CD4-positive, alpha-beta T cell (primary cell): ENCODE measurements around the gene SERP1. TPM values are rescaled to one million over a fixed set of nuclear protein-coding genes. Genes with fewer than 3 reads are reported as not detected.

Experiments used
- ATAC-seq: fragments of 200-7000 bp; cut with Tn5 transposase; one replicate; pipeline ENCODE4 v1.10.0; 2022; ENCODE audit warnings: mild to moderate bottlenecking; ENCODE audit not compliant: poor library complexity
- CTCF ChIA-PET: fragments of 350-600 bp; sonication (Branson Sonifier 250); formaldehyde crosslinking; loops from one replicate; lab custom pipeline; 2021; ENCODE audit warnings: antibody characterized with exemption, inconsistent platforms; lab: Charles Lee
- POLR2A ChIA-PET: fragments of 350-600 bp; sonication (Branson Sonifier 250); formaldehyde crosslinking; loops from one replicate; lab custom pipeline; 2021; ENCODE audit warnings: antibody characterized with exemption, inconsistent platforms; lab: Charles Lee
- DNase-seq, 14 experiments: peaks; one replicate each; pipeline ENCODE4 v3.0.0-alpha.2; 2013 to 2020; ENCODE audit warnings: mixed read lengths in 2 of 14
- H3K27ac ChIP-seq, 2 donors: one replicate each; pipeline versions ENCODE4 v1.5.1 to v1.7.0; 2013; ENCODE audit warnings: low read length in 2 of 2, low read depth in 1 of 2, mild to moderate bottlenecking in 1 of 2
- H3K27me3 ChIP-seq, 2 experiments: 1 replicate in 1 of 2; 2 replicates in 1 of 2; pipeline versions ENCODE4 v1.6.1 to v1.7.0; 2013; ENCODE audit warnings: low read length in 2 of 2, control low read depth in 1 of 2, mild to moderate bottlenecking in 1 of 2, moderate library complexity in 1 of 2; ENCODE audit not compliant: insufficient read depth in 2 of 2, control insufficient read depth in 1 of 2
- H3K36me3 ChIP-seq: one replicate; pipeline ENCODE4 v1.6.1; 2013; ENCODE audit warnings: low read length, control low read depth; ENCODE audit not compliant: insufficient read depth
- H3K4me1 ChIP-seq: one replicate; pipeline ENCODE4 v1.6.1; 2013; ENCODE audit warnings: low read length, control low read depth; ENCODE audit not compliant: insufficient read depth
- H3K4me3 ChIP-seq: one replicate; pipeline ENCODE4 v1.5.1; 2013; ENCODE audit warnings: mild to moderate bottlenecking, low read length, moderate library complexity
- H3K9me3 ChIP-seq, 2 experiments: 1 replicate in 1 of 2; 2 replicates in 1 of 2; pipeline versions ENCODE4 v1.6.1 to v1.7.0; 2013; ENCODE audit warnings: low read length in 2 of 2, mild to moderate bottlenecking in 2 of 2, control low read depth in 1 of 2, moderate library complexity in 1 of 2; ENCODE audit not compliant: control insufficient read depth in 1 of 2, insufficient read depth in 1 of 2
- H3K27ac Mint-ChIP-seq: one replicate; pipeline ENCODE4 v1.8.0; 2020; ENCODE audit warnings: mixed read lengths
- H3K27me3 Mint-ChIP-seq: one replicate; pipeline ENCODE4 v1.8.0; 2021; ENCODE audit warnings: mixed read lengths
- H3K36me3 Mint-ChIP-seq: one replicate; pipeline ENCODE4 v1.8.0; 2021; ENCODE audit warnings: low read depth, mixed read lengths
- H3K4me1 Mint-ChIP-seq: one replicate; pipeline ENCODE4 v1.8.0; 2021; ENCODE audit warnings: low read depth, mixed read lengths
- H3K4me3 Mint-ChIP-seq: one replicate; pipeline ENCODE4 v1.8.0; 2020; ENCODE audit warnings: mild to moderate bottlenecking, mixed read lengths
- H3K9me3 Mint-ChIP-seq: one replicate; pipeline ENCODE4 v1.8.0; 2020; ENCODE audit warnings: mixed read lengths
- CTCF ChIP-seq: fragments of 200-600 bp; IDR thresholded peaks from one replicate; pipeline ENCODE4 v1.8.0; 2022; ENCODE audit warnings: antibody characterized with exemption, mild to moderate bottlenecking
- intact Hi-C, 2 experiments: fragments of 100-400 bp; cut with DNase I in 1 of 2; cut with micrococcal nuclease in 1 of 2; formaldehyde crosslinking; loops; one replicate each; pipeline versions ENCODE4 v1.15.1 to v1.9.0; 2023 to 2025; cut with DNase I, micrococcal nuclease
- total RNA-seq, 174 experiments: library from RNA in 2 of 174; stranded (reverse) in 2 of 174; gene quantifications; one replicate each; pipeline ENCODE4 v1.2.3 and lab custom pipeline; 2021 to 2026

Gene SERP1
- total RNA-seq, 2 experiments from 2014 or later: 141 to 147 TPM

- no peak overlapping the region for H3K27ac Mint-ChIP-seq
- DNase-seq (no peak), ATAC-seq (no peak)
- Histone ChIP-seq H3K27ac (no peak overlapping the region), H3K36me3 (peaks cover 74% of the 10 kb centered on the region), H3K9me3 (no peaks in the 10 kb centered on the region), H3K4me3 (no peak overlapping the region), H3K27me3 (no peaks in the 10 kb centered on the region), H3K4me1 (no peaks in the 10 kb centered on the region)
- CTCF ChIA-PET: no interaction called here
- no peaks in the 10 kb centered on the region for H3K27me3 Mint-ChIP-seq
- intact Hi-C loops: loop anchor here in 1 of 2 experiments (2.0 kb wide), 1 partner anchor 16 kb away; no protein-coding TSS in a partner anchor
- no peak overlapping the region for H3K4me3 Mint-ChIP-seq
- POLR2A ChIA-PET: interaction anchor here (1.1 kb wide), 1 partner anchor 22 kb away, joined by 3 read pairs; the partner anchor contains the start of gene SELENOT
- H3K36me3 Mint-ChIP-seq: peaks cover 80% of the 10 kb centered on the region
- TF ChIP-seq CTCF: no peak
- no peaks in the 10 kb centered on the region for H3K9me3 Mint-ChIP-seq
- H3K4me1 Mint-ChIP-seq: peaks cover 15% of the 10 kb centered on the region
These were observed 34.9 kb upstream of the SERP1 start for GRCh38 chr3:150581174-150581573.

- intact Hi-C loops: loop anchor here in 1 of 2 experiments (5.0 kb wide), 1 partner anchor 51 kb away; no protein-coding TSS in a partner anchor
- H3K9me3 Mint-ChIP-seq: no peaks in the 10 kb centered on the region
- Histone ChIP-seq H3K27ac (no peak overlapping the region), H3K4me3 (no peak overlapping the region), H3K4me1 (peaks cover 5% of the 10 kb centered on the region), H3K27me3 (no peaks in the 10 kb centered on the region), H3K36me3 (peaks cover 60% of the 10 kb centered on the region), H3K9me3 (no peaks in the 10 kb centered on the region)
- CTCF ChIA-PET: interaction anchor here (1.4 kb wide), 1 partner anchor 20 kb away, joined by 3 read pairs; no protein-coding TSS in a partner anchor
- H3K27ac Mint-ChIP-seq: no peak overlapping the region
- H3K27me3 Mint-ChIP-seq: no peaks in the 10 kb centered on the region
- H3K4me1 Mint-ChIP-seq: peaks cover 34% of the 10 kb centered on the region
- TF ChIP-seq CTCF: no peak
- H3K4me3 Mint-ChIP-seq: no peak overlapping the region
- POLR2A ChIA-PET: interaction anchor here (1.1 to 2.0 kb wide), 2 partner anchors 25 to 32 kb away, joined by 5 read pairs; partner anchors contain the start of genes EIF2A, SELENOT and SERP1
- no peak for DNase-seq
- ATAC-seq: no peak
- H3K36me3 Mint-ChIP-seq: peaks cover 86% of the 10 kb centered on the region
These were observed 31.6 kb upstream of the SERP1 start for GRCh38 chr3:150577855-150578254.

GRCh38 chr3:150567328-150567727 is 21.0 kb upstream of the SERP1 start:
- no peak for TF ChIP-seq CTCF
- Histone ChIP-seq H3K27me3 (no peaks in the 10 kb centered on the region), H3K4me1 (no peaks in the 10 kb centered on the region), H3K9me3 (no peaks in the 10 kb centered on the region), H3K4me3 (no peak overlapping the region), H3K27ac (no peak overlapping the region), H3K36me3 (peaks cover 72% of the 10 kb centered on the region)
- H3K27me3 Mint-ChIP-seq: no peaks in the 10 kb centered on the region
- intact Hi-C loops: no loop called here
- no peak for DNase-seq
- H3K4me3 Mint-ChIP-seq: no peak overlapping the region
- ATAC-seq: no peak
- H3K27ac Mint-ChIP-seq: no peak overlapping the region
- H3K9me3 Mint-ChIP-seq: no peaks in the 10 kb centered on the region
- H3K4me1 Mint-ChIP-seq: no peaks in the 10 kb centered on the region
- ChIA-PET CTCF (interaction anchor here (0.9 kb wide), 1 partner anchor 31 kb away, joined by 3 read pairs; no protein-coding TSS in a partner anchor), POLR2A (interaction anchor here (0.5 to 1.4 kb wide), 2 partner anchors 35 to 194 kb away, joined by 3 to 4 read pairs; partner anchors contain the start of gene SELENOT)
- H3K36me3 Mint-ChIP-seq: peaks cover 77% of the 10 kb centered on the region
